CD4-positive, alpha-beta T cell treated with Interleukin-10 for 1 hour (primary cell): Measurements from ENCODE around the gene BPGM.
"Not testable (repeated sequence)": the region's sequence is repeated elsewhere in the genome, so short reads cannot be mapped to it uniquely, and the experiment has no call there.

Experiments
- DNase-seq: peaks from one replicate; pipeline ENCODE4 v3.0.0-alpha.2; 2020

BPGM gene

GRCh38 chr7:134667899-134668298 lies 21.2 kb downstream of the BPGM start:
- no peak for DNase-seq

GRCh38 chr7:134669388-134669787 lies 22.7 kb downstream of the BPGM start:
- DNase-seq = peak; percentile 43

DNA sequence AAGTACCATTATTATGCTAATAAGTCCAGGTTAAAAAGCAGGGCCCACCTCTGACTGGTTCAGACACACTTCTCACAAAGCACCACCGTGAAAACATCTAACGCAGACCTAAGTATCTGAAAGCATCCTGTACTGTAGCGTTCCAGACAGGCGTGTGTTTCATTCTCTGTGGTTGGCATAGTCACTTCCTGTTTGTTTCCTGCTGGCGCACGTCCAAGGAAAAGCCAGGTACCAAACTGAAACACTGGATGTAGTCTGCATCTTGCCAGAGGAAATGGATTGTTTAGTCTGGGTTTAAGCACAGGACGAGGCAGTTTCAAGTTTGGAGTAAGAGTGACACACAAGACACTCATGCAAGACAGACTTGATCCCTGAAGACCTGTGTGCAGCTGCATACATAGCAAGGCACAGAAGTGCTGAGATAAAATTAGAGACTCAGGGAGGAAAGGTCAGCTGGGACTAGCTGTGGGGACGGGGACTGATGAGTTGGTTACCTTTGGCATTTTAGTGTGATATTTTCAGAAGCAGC lies 23.3 kb downstream of the BPGM start:
- peak; percentile 88 for DNase-seq

GRCh38 chr7:134671609-134672008 lies 25.0 kb downstream of the BPGM start:
- no peak for DNase-seq

GRCh38 chr7:134674424-134674823 lies 27.8 kb downstream of the BPGM start:
- no peak for DNase-seq

- no peak for DNase-seq
Observed at GRCh38 chr7:134676743-134677142, 30.1 kb downstream of the BPGM start.

GRCh38 chr7:134678115-134678514 lies 31.5 kb downstream of the BPGM start:
- no peak for DNase-seq

DNA sequence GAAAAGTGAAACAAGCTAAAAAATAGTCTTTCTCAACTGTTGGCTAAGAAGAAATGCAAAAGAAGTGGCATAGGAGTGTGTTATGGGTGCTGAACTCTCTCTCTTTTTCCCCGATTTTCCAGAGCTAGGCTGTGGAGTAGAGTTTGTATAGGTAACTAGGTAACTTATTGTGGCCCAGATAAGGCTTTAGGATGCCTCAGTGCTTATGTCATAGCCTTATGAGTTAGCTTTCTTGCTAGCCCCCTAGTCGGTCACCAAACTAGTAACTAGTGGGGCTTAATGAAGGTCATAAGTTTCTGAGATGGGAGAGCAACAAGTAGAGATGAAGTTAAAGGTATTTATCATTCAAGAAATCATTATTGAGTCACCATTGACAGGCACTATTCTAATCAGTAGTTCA lies 32.4 kb downstream of the BPGM start:
- no peak for DNase-seq

DNA sequence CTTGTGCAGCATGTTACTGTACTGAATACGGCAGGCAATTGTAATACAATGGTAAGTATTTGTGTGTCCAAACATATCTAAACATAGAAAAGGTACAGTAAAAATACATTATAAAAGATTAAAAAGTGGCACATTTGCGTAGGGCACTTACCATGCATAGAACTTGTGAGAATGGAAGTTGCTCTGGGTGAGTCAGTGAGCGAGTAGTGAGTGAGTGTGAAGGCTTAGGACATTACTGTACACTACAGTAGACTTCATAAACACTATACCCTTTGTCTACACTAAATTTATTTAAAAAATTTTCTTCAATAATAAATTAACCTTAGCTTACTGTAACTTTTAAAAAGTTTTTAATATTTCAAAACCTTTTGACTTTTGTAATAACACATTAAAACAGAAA lies 37.5 kb downstream of the BPGM start:
- DNase-seq = no peak

DNA sequence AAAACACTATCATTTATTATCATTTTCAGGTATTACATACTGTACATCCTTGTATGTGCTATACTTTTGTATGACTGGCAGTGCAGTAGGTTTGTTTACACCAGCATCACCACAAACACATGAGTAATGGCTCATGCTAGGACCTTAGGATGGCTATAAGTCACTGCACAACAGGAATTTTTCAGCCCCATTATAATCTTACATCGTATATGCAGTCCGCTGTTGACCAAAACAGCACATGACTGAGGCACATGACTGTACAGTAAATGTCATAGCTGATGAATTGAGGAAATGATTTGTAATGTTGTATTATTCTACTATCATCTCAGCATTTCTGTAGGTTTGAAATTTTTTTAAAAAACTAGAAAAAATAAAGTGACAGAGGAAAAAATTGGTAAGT lies 38.6 kb downstream of the BPGM start:
- no peak for DNase-seq

DNA sequence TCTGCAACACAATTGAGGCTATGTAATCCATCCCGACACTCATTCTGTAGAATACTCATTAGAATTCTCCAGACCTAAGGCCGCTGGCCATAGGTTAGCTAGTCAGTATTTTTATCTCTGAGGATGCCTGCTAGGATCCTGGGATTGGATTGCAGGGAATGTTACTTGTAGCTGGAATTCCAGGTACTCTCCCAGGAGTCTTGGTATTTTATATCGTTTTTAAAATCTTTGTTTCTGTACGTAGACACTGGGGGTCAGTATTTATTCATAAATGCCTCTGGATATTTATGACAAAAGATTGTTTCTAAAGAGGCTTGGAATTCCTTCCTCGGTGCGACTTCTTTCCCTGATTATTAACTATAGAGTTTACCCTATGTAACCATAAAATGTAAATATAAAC lies 40.1 kb downstream of the BPGM start:
- DNase-seq = no peak

DNA sequence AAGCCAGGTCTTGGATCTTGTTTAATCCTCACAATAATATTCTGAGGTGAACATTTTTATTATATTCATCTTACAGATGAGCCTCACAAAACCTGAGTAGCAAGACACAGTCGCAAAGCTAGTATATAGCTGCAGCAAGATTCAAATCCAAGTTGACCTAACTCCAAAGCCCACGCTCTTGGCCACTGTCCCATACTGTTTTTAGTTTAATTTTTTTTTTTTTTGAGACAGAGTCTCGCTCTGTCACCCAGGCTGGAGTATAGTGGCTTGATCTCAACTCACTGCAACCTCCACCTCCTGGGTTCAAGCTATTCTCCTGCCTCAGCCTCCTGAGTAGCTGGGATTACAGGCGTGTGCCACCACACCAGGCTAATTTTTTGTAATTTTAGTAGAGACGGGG lies 42.9 kb downstream of the BPGM start:
- not testable (repeated sequence) for DNase-seq

GRCh38 chr7:134690016-134690415 lies 43.4 kb downstream of the BPGM start:
- no peak for DNase-seq

DNA sequence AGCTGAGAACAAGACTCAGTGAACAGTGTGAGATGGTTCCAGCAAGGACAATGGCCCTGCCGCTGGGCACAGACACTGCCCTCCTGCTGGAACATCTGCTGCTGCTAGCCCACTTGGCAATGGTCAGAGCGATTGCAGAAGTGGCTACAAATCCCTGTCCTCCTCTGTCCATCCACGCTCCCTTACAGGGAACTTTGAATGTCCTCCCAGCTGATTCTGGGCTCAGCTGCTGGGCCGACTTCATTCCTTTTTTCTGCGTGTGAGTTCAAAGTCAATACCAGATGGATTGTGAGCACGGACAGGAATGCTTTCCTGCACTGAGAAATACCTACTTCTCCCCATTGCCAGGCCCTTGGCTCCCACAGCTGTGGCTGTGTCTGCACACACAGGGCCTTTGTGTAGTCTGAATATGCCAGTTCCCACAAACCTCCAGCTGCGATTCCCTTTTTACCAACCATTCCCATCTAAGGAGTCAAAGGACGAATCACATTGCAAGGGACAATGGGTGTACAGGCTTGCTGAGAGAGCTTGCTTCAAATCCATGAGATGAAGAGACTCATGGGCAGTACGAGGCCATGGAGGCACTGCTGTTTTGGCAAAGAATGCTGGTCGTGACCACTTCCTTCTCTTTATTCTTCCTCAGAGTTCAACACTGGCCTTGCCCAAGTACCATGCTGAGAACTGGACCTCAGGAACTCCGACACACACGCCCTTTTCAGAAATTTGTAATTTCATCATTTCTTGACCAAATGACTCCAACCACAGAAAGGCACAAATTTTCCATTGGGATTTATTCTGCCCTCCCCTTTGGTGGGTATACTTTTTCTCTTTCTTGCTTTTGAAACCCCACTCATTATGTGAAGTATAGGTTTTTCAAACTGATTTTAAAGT lies 44.2 kb downstream of the BPGM start:
- DNase-seq = no peak

GRCh38 chr7:134691546-134692343 lies 45.1 kb downstream of the BPGM start:
- DNase-seq = no peak

DNA sequence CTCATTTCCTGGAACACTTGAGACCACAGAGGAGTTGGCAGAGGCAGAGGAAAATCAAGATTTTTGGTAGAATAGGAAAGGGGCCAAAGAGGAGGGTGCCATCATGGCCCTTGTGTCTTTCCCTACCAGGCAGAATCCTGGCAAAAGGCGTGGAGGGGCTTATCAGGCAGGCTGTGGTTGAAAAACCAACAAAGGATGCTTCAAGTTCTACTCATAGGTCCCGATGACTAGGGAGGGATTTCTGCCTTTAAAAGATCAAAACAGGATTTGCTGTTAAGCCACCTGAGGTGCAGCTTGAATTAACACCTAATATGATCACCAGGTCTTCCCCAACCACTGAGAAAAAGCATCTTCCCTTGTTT lies 45.7 kb downstream of the BPGM start:
- no peak for DNase-seq

GRCh38 chr7:134693256-134693655 lies 46.6 kb downstream of the BPGM start:
- no peak for DNase-seq

DNA sequence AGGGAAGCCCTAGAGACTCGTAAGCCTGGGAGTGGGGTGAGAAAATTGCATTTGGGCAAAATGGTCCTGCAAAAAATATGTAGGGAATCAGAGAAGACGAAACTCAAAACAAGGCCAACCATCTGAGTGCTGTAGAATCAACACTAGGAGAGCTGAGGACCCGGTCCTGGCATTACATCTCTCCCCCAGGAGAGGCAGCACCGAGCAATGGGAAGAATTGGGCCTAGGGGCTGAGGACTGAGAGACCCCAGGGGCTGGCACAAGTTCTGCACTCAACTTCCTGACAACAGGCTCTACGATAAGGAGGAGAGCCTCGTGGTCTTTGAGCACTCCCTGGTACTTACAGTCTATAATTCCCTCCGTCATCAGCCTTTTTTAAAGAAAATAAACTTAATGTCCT lies 47.6 kb downstream of the BPGM start:
- DNase-seq = no peak

DNA sequence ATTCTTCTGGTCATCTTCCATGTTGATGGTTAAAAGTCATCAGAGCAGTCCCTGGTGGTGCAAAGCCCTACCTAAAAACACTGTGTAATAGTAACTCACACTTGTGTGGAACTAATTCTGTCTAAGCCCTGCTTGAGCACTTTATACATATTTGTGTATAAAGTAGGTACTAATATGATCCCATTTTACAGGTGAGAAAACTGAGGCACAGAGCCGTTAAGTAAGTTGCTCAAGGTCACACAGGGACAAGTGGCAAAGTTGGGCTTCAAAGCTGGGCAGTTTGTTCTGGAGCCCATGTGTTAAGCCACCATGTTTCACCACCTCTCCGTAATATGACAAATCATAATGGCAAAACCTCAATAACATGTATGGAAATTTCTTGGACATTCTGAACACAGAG lies 48.1 kb downstream of the BPGM start:
- no peak for DNase-seq

- no peak for DNase-seq
Observed at GRCh38 chr7:134695321-134695860, 48.7 kb downstream of the BPGM start.

DNA sequence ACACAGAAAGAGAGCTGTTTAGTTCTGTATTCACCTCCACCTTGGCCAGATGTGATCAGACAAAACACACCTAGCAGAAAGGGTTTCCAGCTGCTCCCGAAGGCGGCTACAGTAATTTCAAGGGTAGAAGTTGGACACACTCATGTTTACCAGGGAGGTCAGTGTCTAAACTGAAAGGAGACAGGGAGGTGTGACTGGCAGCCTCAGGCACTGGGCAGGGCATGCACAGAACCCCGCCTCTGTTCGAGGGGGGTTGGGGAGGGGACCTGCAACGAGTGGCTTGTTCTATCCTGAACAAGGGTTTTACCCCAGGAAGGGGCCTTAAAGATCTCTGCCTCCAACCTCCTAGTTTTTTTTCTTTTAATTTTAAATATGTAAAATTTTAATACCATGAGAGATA lies 49.6 kb downstream of the BPGM start:
- DNase-seq = no peak

DNA sequence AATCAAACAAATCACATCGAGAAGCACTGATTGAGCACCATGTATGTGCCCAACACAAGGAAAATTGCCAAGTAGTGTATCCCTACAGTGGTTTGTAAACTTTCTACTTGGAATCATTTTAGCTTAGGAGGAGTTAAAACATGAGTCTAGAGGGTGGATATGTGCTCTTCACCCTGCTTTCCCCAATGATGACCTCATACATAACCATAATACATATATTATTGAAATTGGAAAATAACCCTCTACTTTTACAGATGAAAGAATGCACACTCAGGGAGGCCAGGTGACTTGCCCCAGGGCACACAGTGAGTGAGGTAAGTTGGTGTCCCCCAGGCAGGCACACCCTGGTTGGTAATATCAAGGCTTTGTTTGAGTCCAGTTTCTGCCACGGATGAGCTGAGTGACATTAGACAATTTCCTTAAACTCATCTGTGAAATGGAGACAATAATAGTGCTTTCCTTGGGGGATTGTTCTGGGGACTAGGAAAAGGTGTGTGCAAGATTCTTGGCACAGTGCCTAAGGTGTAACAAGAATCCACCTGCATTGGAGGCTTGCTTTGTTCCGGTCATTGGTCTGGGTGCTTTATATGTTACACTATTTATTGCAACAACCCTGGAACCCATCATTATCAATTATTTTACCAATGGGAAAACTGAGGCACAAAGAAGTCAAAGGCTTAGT lies 50.7 kb downstream of the BPGM start:
- DNase-seq = no peak

- no peak for DNase-seq
Observed at GRCh38 chr7:134698481-134698880, 51.8 kb downstream of the BPGM start.
